ENCODE measurements around the gene RAD51B.

GRCh38 chr14:68263563-68264259 is 444.1 kb downstream of the RAD51B start:
- TF ChIP-seq POLR2A (IDR thresholded peaks at IDR 0.05) (no peak), CTCF (IDR thresholded peaks at IDR 0.05) (no peak), EP300 (IDR thresholded peaks at IDR 0.05) (no peak), POLR2AphosphoS5 (IDR thresholded peaks at IDR 0.05) (no peak)

All from upper lobe of left lung (tissue), 4 donors.